NCI-H345 treated with DMSO at 0.1 percent for 48 hours (cell line): Measurements from ENCODE around the gene MGAT4B.
A peak's percentile ranks its signal among the peaks of the same experiment; 100 is the strongest.

Source experiments
- DNase-seq: peaks from one replicate; lab custom pipeline; 2025; ENCODE audit not compliant: unreplicated experiment; lab: John Stamatoyannopoulos, UW

The MGAT4B gene

GRCh38 chr5:179812997-179813607, 6.4 kb upstream of the MGAT4B start:
- DNase-seq: no peak

- DNase-seq: no peak
Observed at GRCh38 chr5:179812135-179812825, 5.6 kb upstream of the MGAT4B start.

- DNase-seq: no peak
Observed at GRCh38 chr5:179805529-179806249, 977 bp downstream of the MGAT4B start.

GRCh38 chr5:179805070-179805528, 1.6 kb downstream of the MGAT4B start:
- no peak for DNase-seq

GRCh38 chr5:179804555-179804947, 2.1 kb downstream of the MGAT4B start:
- DNase-seq: no peak

GRCh38 chr5:179803651-179804554, 2.8 kb downstream of the MGAT4B start:
- DNase-seq: peak; percentile 72

- peak; percentile 93 for DNase-seq
Observed at GRCh38 chr5:179802950-179803562, 3.6 kb downstream of the MGAT4B start.

GRCh38 chr5:179802207-179802883, 4.3 kb downstream of the MGAT4B start:
- DNase-seq: no peak

GRCh38 chr5:179801304-179802206, 5.1 kb downstream of the MGAT4B start:
- no peak for DNase-seq

- no peak for DNase-seq
Observed at GRCh38 chr5:179800696-179801201, 5.9 kb downstream of the MGAT4B start.

GRCh38 chr5:179800071-179800695, 6.5 kb downstream of the MGAT4B start:
- DNase-seq: no peak

GRCh38 chr5:179799644-179799973, 7.1 kb downstream of the MGAT4B start:
- DNase-seq: no peak

GRCh38 chr5:179798771-179799643, 7.7 kb downstream of the MGAT4B start:
- DNase-seq: no peak

- DNase-seq: no peak
Observed at GRCh38 chr5:179798144-179798770, 8.4 kb downstream of the MGAT4B start.

- DNase-seq: no peak
Observed at GRCh38 chr5:179797741-179798140, 8.9 kb downstream of the MGAT4B start.

GRCh38 chr5:179796877-179797608, 9.6 kb downstream of the MGAT4B start:
- no peak for DNase-seq
